Activated CD8-positive, alpha-beta T cell treated with anti-CD3 and anti-CD28 coated beads for 36 hours (primary cell): ENCODE results near the gene TIMELESS. TPM values are rescaled to one million over a fixed set of nuclear protein-coding genes. Genes with fewer than 3 reads are reported as not detected.

Source experiments
- ATAC-seq: fragments of 200-7000 bp; cut with Tn5 transposase; one replicate; pipeline ENCODE4 v1.10.0; 2021; ENCODE audit warnings: mild to moderate bottlenecking, moderate library complexity
- CTCF ChIA-PET: fragments of 350-600 bp; sonication (Branson Sonifier 250); formaldehyde crosslinking; loops from one replicate; lab custom pipeline; 2021; ENCODE audit warnings: antibody characterized with exemption; lab: Charles Lee
- POLR2A ChIA-PET: fragments of 350-600 bp; sonication (Branson Sonifier 250); formaldehyde crosslinking; loops from one replicate; lab custom pipeline; 2021; ENCODE audit warnings: antibody characterized with exemption; lab: Charles Lee
- DNase-seq: peaks from one replicate; pipeline ENCODE4 v3.0.0-alpha.2; 2020
- H3K27ac Mint-ChIP-seq: one replicate; pipeline ENCODE4 v1.8.0; 2021; ENCODE audit warnings: mild to moderate bottlenecking, mixed read lengths
- H3K27me3 Mint-ChIP-seq: one replicate; pipeline ENCODE4 v1.8.0; 2021; ENCODE audit warnings: mixed read lengths
- H3K36me3 Mint-ChIP-seq: one replicate; pipeline ENCODE4 v1.8.0; 2021; ENCODE audit warnings: low read depth, mixed read lengths
- H3K4me1 Mint-ChIP-seq: one replicate; pipeline ENCODE4 v1.8.0; 2021; ENCODE audit warnings: low read depth, mixed read lengths
- H3K4me3 Mint-ChIP-seq: one replicate; pipeline ENCODE4 v1.8.0; 2021; ENCODE audit warnings: mild to moderate bottlenecking, moderate library complexity, mixed read lengths
- H3K9me3 Mint-ChIP-seq: one replicate; pipeline ENCODE4 v1.8.0; 2021; ENCODE audit warnings: mixed read lengths
- CTCF ChIP-seq: fragments of 200-600 bp; IDR thresholded peaks from one replicate; pipeline ENCODE4 v1.8.0; 2022; ENCODE audit warnings: antibody characterized with exemption, mild to moderate bottlenecking
- intact Hi-C: fragments of 100-400 bp; cut with micrococcal nuclease; formaldehyde crosslinking; loops from one replicate; pipeline ENCODE4 v1.10.0; 2022
- total RNA-seq, 2 experiments: library from RNA; stranded (reverse); gene quantifications; one replicate each; pipeline ENCODE4 v1.2.3, GENCODE V29; 2021

TIMELESS gene
- total RNA-seq, 2 experiments from 2014 or later, result 48.7 to 49.2 TPM

- Mint-ChIP-seq H3K27me3 (no peaks in the 10 kb centered on the region), H3K36me3 (no peaks in the 10 kb centered on the region), H3K9me3 (peaks cover 5% of the 10 kb centered on the region), H3K4me3 (no peak overlapping the region), H3K4me1 (no peaks in the 10 kb centered on the region), H3K27ac (no peak overlapping the region)
- ChIA-PET CTCF (interaction anchor here (0.9 to 2.1 kb wide), 3 partner anchors 83 to 136 kb away, joined by 3 to 5 read pairs (median 4); no protein-coding TSS in a partner anchor), POLR2A (no interaction called here)
- no peak for DNase-seq
- no peak for TF ChIP-seq CTCF
- no peak for ATAC-seq
- intact Hi-C loops, result no loop called here
These were observed 71.3 kb downstream of the TIMELESS start for GRCh38 chr12:56377989-56378316.

GRCh38 chr12:56377310-56377988 lies 71.8 kb downstream of the TIMELESS start:
- TF ChIP-seq CTCF, result no peak
- Mint-ChIP-seq H3K9me3 (peaks cover 5% of the 10 kb centered on the region), H3K4me1 (no peaks in the 10 kb centered on the region), H3K4me3 (no peak overlapping the region), H3K27me3 (no peaks in the 10 kb centered on the region), H3K27ac (no peak overlapping the region), H3K36me3 (no peaks in the 10 kb centered on the region)
- CTCF ChIA-PET, result interaction anchor here (0.9 to 1.7 kb wide), 3 partner anchors 13 to 87 kb away, joined by 3 to 5 read pairs (median 3); no protein-coding TSS in a partner anchor
- POLR2A ChIA-PET, result interaction anchor here (0.9 kb wide), 1 partner anchor 17 kb away, joined by 3 read pairs; the partner anchor contains the start of gene STAT2
- intact Hi-C loops, result no loop called here
- ATAC-seq (no peak), DNase-seq (no peak)

GRCh38 chr12:56375598-56376434 lies 73.4 kb downstream of the TIMELESS start:
- Mint-ChIP-seq H3K4me1 (no peaks in the 10 kb centered on the region), H3K27me3 (no peaks in the 10 kb centered on the region), H3K9me3 (peaks cover 5% of the 10 kb centered on the region), H3K27ac (no peak overlapping the region), H3K4me3 (no peak overlapping the region), H3K36me3 (no peaks in the 10 kb centered on the region)
- intact Hi-C loops, result no loop called here
- ChIA-PET CTCF (interaction anchor here (1.5 kb wide), 1 partner anchor 88 kb away, joined by 3 read pairs; no protein-coding TSS in a partner anchor), POLR2A (no interaction called here)
- TF ChIP-seq CTCF, result no peak
- no peak for ATAC-seq
- DNase-seq, result no peak

- H3K36me3 Mint-ChIP-seq, result no peaks in the 10 kb centered on the region
- H3K9me3 Mint-ChIP-seq, result peaks cover 5% of the 10 kb centered on the region
- DNase-seq, result no peak
- TF ChIP-seq CTCF, result no peak
- no peak for ATAC-seq
- H3K27ac Mint-ChIP-seq, result no peak overlapping the region
- no peaks in the 10 kb centered on the region for H3K27me3 Mint-ChIP-seq
- ChIA-PET CTCF (interaction anchor here (1.5 kb wide), 1 partner anchor 89 kb away, joined by 3 read pairs; no protein-coding TSS in a partner anchor), POLR2A (interaction anchor here (0.7 kb wide), 1 partner anchor 66 kb away, joined by 4 read pairs; no protein-coding TSS in a partner anchor)
- no peaks in the 10 kb centered on the region for H3K4me1 Mint-ChIP-seq
- intact Hi-C loops, result no loop called here
- H3K4me3 Mint-ChIP-seq, result no peak overlapping the region
These were observed 74.3 kb downstream of the TIMELESS start for GRCh38 chr12:56374726-56375597.
